Adrenal gland (tissue), 5 donors: ENCODE measurements around the gene GTF2F2.

ENCODE experiments used
- CTCF ChIP-seq, 6 experiments: fragments of 450-650 bp in 4 of 6; fragments of 200-600 bp in 2 of 6; sonication (generic) in 1 of 6; IDR thresholded peaks; 1 replicate in 5 of 6; 2 replicates in 1 of 6; pipeline versions ENCODE4 v1.5.1 to v1.8.0; 2016 to 2021; ENCODE audit warnings: antibody characterized with exemption in 6 of 6, mild to moderate bottlenecking in 2 of 6, moderate library complexity in 1 of 6
- POLR2A ChIP-seq, 2 donors: fragments of 450-650 bp; IDR thresholded peaks; one replicate each; pipeline ENCODE4 v1.6.1; 2017; ENCODE audit warnings: antibody characterized with exemption in 2 of 2, mild to moderate bottlenecking in 2 of 2, moderate library complexity in 1 of 2
- donor health status: DM: no; HTN: no; CAD: no.

- TF ChIP-seq POLR2A (IDR thresholded peaks at IDR 0.05) (no peak), CTCF (IDR thresholded peaks at IDR 0.05) (no peak)
These were observed 19.6 kb upstream of the GTF2F2 start for GRCh38 chr13:45100573-45101262.
